ENCODE measurements around the gene ARL15.

- TF ChIP-seq POLR2AphosphoS5 (IDR thresholded peaks at IDR 0.05; ENCODE audit: control insufficient read depth, insufficient read depth, low read depth, low read length) (no peak), ZKSCAN1 (IDR thresholded peaks at IDR 0.05; ENCODE audit: low read depth, low read length) (no peak), ZNF76 (CRISPR knock-in tag; IDR thresholded peaks at IDR 0.05; ENCODE audit: borderline replicate concordance) (no peak), ZFP30 (CRISPR knock-in tag; IDR thresholded peaks at IDR 0.05; ENCODE audit: borderline replicate concordance) (no peak), TBP (optimal IDR thresholded peaks at IDR 0.05; ENCODE audit: low read depth, low read length) (no peak), POLR2A (conservative IDR thresholded peaks at IDR 0.05) (no peak), ZNF133 (CRISPR knock-in tag; IDR thresholded peaks at IDR 0.05) (no peak), HDAC2 (IDR thresholded peaks at IDR 0.05) (no peak), GMEB1 (CRISPR knock-in tag; IDR thresholded peaks at IDR 0.05) (no peak), IFI16 (CRISPR knock-in tag; IDR thresholded peaks at IDR 0.05) (no peak)
- TF ChIP-seq, protein P1, sequence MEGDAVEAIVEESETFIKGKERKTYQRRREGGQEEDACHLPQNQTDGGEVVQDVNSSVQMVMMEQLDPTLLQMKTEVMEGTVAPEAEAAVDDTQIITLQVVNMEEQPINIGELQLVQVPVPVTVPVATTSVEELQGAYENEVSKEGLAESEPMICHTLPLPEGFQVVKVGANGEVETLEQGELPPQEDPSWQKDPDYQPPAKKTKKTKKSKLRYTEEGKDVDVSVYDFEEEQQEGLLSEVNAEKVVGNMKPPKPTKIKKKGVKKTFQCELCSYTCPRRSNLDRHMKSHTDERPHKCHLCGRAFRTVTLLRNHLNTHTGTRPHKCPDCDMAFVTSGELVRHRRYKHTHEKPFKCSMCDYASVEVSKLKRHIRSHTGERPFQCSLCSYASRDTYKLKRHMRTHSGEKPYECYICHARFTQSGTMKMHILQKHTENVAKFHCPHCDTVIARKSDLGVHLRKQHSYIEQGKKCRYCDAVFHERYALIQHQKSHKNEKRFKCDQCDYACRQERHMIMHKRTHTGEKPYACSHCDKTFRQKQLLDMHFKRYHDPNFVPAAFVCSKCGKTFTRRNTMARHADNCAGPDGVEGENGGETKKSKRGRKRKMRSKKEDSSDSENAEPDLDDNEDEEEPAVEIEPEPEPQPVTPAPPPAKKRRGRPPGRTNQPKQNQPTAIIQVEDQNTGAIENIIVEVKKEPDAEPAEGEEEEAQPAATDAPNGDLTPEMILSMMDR (IDR thresholded peaks at IDR 0.05 in 2 of 3, conservative IDR thresholded peaks at IDR 0.05 in 1 of 3; ENCODE audit: insufficient read depth in 2 of 3, low read depth in 1 of 3, low read length in 3 of 3) = no peak
- TF ChIP-seq, protein P2, sequence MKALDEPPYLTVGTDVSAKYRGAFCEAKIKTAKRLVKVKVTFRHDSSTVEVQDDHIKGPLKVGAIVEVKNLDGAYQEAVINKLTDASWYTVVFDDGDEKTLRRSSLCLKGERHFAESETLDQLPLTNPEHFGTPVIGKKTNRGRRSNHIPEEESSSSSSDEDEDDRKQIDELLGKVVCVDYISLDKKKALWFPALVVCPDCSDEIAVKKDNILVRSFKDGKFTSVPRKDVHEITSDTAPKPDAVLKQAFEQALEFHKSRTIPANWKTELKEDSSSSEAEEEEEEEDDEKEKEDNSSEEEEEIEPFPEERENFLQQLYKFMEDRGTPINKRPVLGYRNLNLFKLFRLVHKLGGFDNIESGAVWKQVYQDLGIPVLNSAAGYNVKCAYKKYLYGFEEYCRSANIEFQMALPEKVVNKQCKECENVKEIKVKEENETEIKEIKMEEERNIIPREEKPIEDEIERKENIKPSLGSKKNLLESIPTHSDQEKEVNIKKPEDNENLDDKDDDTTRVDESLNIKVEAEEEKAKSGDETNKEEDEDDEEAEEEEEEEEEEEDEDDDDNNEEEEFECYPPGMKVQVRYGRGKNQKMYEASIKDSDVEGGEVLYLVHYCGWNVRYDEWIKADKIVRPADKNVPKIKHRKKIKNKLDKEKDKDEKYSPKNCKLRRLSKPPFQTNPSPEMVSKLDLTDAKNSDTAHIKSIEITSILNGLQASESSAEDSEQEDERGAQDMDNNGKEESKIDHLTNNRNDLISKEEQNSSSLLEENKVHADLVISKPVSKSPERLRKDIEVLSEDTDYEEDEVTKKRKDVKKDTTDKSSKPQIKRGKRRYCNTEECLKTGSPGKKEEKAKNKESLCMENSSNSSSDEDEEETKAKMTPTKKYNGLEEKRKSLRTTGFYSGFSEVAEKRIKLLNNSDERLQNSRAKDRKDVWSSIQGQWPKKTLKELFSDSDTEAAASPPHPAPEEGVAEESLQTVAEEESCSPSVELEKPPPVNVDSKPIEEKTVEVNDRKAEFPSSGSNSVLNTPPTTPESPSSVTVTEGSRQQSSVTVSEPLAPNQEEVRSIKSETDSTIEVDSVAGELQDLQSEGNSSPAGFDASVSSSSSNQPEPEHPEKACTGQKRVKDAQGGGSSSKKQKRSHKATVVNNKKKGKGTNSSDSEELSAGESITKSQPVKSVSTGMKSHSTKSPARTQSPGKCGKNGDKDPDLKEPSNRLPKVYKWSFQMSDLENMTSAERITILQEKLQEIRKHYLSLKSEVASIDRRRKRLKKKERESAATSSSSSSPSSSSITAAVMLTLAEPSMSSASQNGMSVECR (CRISPR knock-in tag; IDR thresholded peaks at IDR 0.05) = no peak
- TF ChIP-seq, protein P3, sequence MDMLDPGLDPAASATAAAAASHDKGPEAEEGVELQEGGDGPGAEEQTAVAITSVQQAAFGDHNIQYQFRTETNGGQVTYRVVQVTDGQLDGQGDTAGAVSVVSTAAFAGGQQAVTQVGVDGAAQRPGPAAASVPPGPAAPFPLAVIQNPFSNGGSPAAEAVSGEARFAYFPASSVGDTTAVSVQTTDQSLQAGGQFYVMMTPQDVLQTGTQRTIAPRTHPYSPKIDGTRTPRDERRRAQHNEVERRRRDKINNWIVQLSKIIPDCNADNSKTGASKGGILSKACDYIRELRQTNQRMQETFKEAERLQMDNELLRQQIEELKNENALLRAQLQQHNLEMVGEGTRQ (CRISPR knock-in tag; IDR thresholded peaks at IDR 0.05) = no peak
- TF ChIP-seq, protein P4, sequence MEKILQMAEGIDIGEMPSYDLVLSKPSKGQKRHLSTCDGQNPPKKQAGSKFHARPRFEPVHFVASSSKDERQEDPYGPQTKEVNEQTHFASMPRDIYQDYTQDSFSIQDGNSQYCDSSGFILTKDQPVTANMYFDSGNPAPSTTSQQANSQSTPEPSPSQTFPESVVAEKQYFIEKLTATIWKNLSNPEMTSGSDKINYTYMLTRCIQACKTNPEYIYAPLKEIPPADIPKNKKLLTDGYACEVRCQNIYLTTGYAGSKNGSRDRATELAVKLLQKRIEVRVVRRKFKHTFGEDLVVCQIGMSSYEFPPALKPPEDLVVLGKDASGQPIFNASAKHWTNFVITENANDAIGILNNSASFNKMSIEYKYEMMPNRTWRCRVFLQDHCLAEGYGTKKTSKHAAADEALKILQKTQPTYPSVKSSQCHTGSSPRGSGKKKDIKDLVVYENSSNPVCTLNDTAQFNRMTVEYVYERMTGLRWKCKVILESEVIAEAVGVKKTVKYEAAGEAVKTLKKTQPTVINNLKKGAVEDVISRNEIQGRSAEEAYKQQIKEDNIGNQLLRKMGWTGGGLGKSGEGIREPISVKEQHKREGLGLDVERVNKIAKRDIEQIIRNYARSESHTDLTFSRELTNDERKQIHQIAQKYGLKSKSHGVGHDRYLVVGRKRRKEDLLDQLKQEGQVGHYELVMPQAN (IDR thresholded peaks at IDR 0.05; ENCODE audit: borderline replicate concordance) = no peak
These were observed 17.5 kb downstream of the ARL15 start for GRCh38 chr5:54292866-54293265.

Data from K562 (cell line).